ENCODE results near the gene SLC30A9. TPM values are rescaled to one million over a fixed set of nuclear protein-coding genes. Genes with fewer than 3 reads are reported as not detected.
A peak's percentile ranks its signal among the peaks of the same experiment; 100 is the strongest.

Gene SLC30A9
- total and polyA plus RNA-seq, 2 donors (not counting 3 experiments of a cell fraction or from before 2014, with no cell fraction given): 24.5 to 40.6 TPM

GRCh38 chr4:41957634-41958033 is 32.7 kb upstream of the SLC30A9 start:
- no peak overlapping the region for H3K9ac ChIP-seq (replicated peaks; ENCODE audit: extremely low read depth, insufficient read depth, low read length)
- no peak overlapping the region for H2AFZ ChIP-seq (ENCODE audit: low read depth, low read length)
- no peak overlapping the region for H3K4me3 ChIP-seq (replicated peaks in 1 of 3; ENCODE audit: insufficient read depth in 1 of 3, low read depth in 1 of 3, low read length in 3 of 3)
- DNase-seq (ENCODE audit: low read depth, low spot score): peak; percentile 31
- no peaks in the 10 kb centered on the region for H4K20me1 ChIP-seq (replicated peaks; ENCODE audit: control insufficient read depth, extremely low read depth, insufficient read depth, low read length)
- no peak overlapping the region for H3K27ac ChIP-seq (ENCODE audit: insufficient read depth, low read depth, low read length)
- no peaks in the 10 kb centered on the region for H3K27me3 ChIP-seq (ENCODE audit: control insufficient read depth in 2 of 2, insufficient read depth in 2 of 2, low read length in 2 of 2)
- dilution Hi-C loops (cut with MboI; ENCODE audit: extremely low pct_ligation_motif_present, low sequenced_read_pairs): no loop called here
- FAIRE-seq: peak; percentile 31
- no peak overlapping the region for H3K4me2 ChIP-seq (ENCODE audit: insufficient read depth, low read length)
- ChIA-PET POLR2A (no interaction called here), CTCF (interaction anchor here (0.6 to 1.7 kb wide), 5 partner anchors 9 to 322 kb away, joined by 3 to 7 read pairs (median 4); partner anchors contain the start of genes SLC30A9 and TMEM33)
- no peaks in the 10 kb centered on the region for H3K9me3 ChIP-seq (replicated peaks; ENCODE audit: control insufficient read depth, insufficient read depth, low read length)
- H3K79me2 ChIP-seq (ENCODE audit: control insufficient read depth, insufficient read depth, low read length): no peaks in the 10 kb centered on the region
- H3K9me1 ChIP-seq (replicated peaks; ENCODE audit: control insufficient read depth, extremely low read depth, insufficient read depth, low read length): no peaks in the 10 kb centered on the region
- H3K36me3 ChIP-seq (ENCODE audit: control insufficient read depth in 2 of 2, extremely low read depth in 1 of 2, insufficient read depth in 2 of 2, low read length in 2 of 2): peaks cover 0 to 6% of the 10 kb centered on the region in 2 experiments
- intact Hi-C loops (cut with micrococcal nuclease): loop anchor here (2.0 kb wide), 1 partner anchor 323 kb away; no protein-coding TSS in a partner anchor
- no TSS peak for BruUV-seq (replicated peaks)
- no peaks in the 10 kb centered on the region for H3K4me1 ChIP-seq (ENCODE audit: control insufficient read depth, extremely low read depth, insufficient read depth, low read length)
- TF ChIP-seq EZH2 (IDR thresholded peaks at IDR 0.05; ENCODE audit: borderline replicate concordance, low read depth, low read length, severe bottlenecking): no peak
- peak in 1 of 2 donors; percentile 24 for TF ChIP-seq CTCF (IDR thresholded peaks at IDR 0.05; ENCODE audit: extremely low read depth in 1 of 2, insufficient read depth in 1 of 2, low read depth in 1 of 2, low read length in 2 of 2)
- no peak for TF ChIP-seq POLR2A (IDR thresholded peaks at IDR 0.05; ENCODE audit: low read depth, low read length)

- intact Hi-C loops (cut with micrococcal nuclease): loop anchor here (1.0 kb wide), 1 partner anchor 270 kb away; no protein-coding TSS in a partner anchor
- H3K79me2 ChIP-seq (ENCODE audit: control insufficient read depth, insufficient read depth, low read length): no peaks in the 10 kb centered on the region
- dilution Hi-C loops (cut with MboI; ENCODE audit: extremely low pct_ligation_motif_present, low sequenced_read_pairs): no loop called here
- H3K4me1 ChIP-seq (ENCODE audit: control insufficient read depth, extremely low read depth, insufficient read depth, low read length): no peaks in the 10 kb centered on the region
- no peak overlapping the region for H3K27ac ChIP-seq (ENCODE audit: insufficient read depth, low read depth, low read length)
- no peaks in the 10 kb centered on the region for H3K9me3 ChIP-seq (replicated peaks; ENCODE audit: control insufficient read depth, insufficient read depth, low read length)
- BruUV-seq (replicated peaks): no TSS peak
- no peak for FAIRE-seq
- no peak overlapping the region for H3K9ac ChIP-seq (replicated peaks; ENCODE audit: extremely low read depth, insufficient read depth, low read length)
- no peaks in the 10 kb centered on the region for H3K27me3 ChIP-seq (ENCODE audit: control insufficient read depth in 2 of 2, insufficient read depth in 2 of 2, low read length in 2 of 2)
- no peak for TF ChIP-seq JUN (IDR thresholded peaks at IDR 0.05; ENCODE audit: borderline replicate concordance, insufficient read depth, insufficient read length, low read depth)
- TF ChIP-seq MYC (IDR thresholded peaks at IDR 0.05; ENCODE audit: low read depth, low read length): no peak
- peak in 1 of 2 donors; percentile 29 for TF ChIP-seq CTCF (IDR thresholded peaks at IDR 0.05; ENCODE audit: extremely low read depth in 1 of 2, insufficient read depth in 1 of 2, low read depth in 1 of 2, low read length in 2 of 2)
- no peak for TF ChIP-seq FOS (IDR thresholded peaks at IDR 0.05; ENCODE audit: borderline replicate concordance, insufficient read depth, low read length)
- POLR2A ChIA-PET: no interaction called here
- H2AFZ ChIP-seq (ENCODE audit: low read depth, low read length): no peak overlapping the region
- H4K20me1 ChIP-seq (replicated peaks; ENCODE audit: control insufficient read depth, extremely low read depth, insufficient read depth, low read length): no peaks in the 10 kb centered on the region
- H3K36me3 ChIP-seq (ENCODE audit: control insufficient read depth in 2 of 2, extremely low read depth in 1 of 2, insufficient read depth in 2 of 2, low read length in 2 of 2): no peaks in the 10 kb centered on the region
- H3K4me2 ChIP-seq (ENCODE audit: insufficient read depth, low read length): no peak overlapping the region
- CTCF ChIA-PET: interaction anchor here (1.0 to 1.2 kb wide), 9 partner anchors 9 to 263 kb away, joined by 3 to 6 read pairs (median 4); partner anchors contain the start of gene TMEM33
- peaks cover 3% of the 10 kb centered on the region for H3K9me1 ChIP-seq (replicated peaks; ENCODE audit: control insufficient read depth, extremely low read depth, insufficient read depth, low read length)
- peak; percentile 26 for DNase-seq (ENCODE audit: low read depth, low spot score)
- H3K4me3 ChIP-seq (replicated peaks in 1 of 3; ENCODE audit: insufficient read depth in 1 of 3, low read depth in 1 of 3, low read length in 3 of 3): no peak overlapping the region
Observed at GRCh38 chr4:41963105-41963504, 27.2 kb upstream of the SLC30A9 start.

Data from endothelial cell of umbilical vein (primary cell).